Activated CD8-positive, alpha-beta memory T cell treated with anti-CD3 and anti-CD28 coated beads for 4 hours (primary cell): Measurements from ENCODE around the gene SLC45A3.
"Not testable (repeated sequence)": the region's sequence is repeated elsewhere in the genome, so short reads cannot be mapped to it uniquely, and the experiment has no call there.

ENCODE experiments used
- DNase-seq, 2 donors: peaks; one replicate each; pipeline ENCODE4 v3.0.0-alpha.2; 2020; ENCODE audit warnings: low read depth in 2 of 2

SLC45A3 gene

GRCh38 chr1:205680073-205680851 lies at the start of gene SLC45A3:
Gene SLC45A3, minus strand, starts transcription at chr1:205680509. Its CDS starts 15,853 bp downstream, at chr1:205664656.
- peak; percentile 21 to 25 for DNase-seq

DNA sequence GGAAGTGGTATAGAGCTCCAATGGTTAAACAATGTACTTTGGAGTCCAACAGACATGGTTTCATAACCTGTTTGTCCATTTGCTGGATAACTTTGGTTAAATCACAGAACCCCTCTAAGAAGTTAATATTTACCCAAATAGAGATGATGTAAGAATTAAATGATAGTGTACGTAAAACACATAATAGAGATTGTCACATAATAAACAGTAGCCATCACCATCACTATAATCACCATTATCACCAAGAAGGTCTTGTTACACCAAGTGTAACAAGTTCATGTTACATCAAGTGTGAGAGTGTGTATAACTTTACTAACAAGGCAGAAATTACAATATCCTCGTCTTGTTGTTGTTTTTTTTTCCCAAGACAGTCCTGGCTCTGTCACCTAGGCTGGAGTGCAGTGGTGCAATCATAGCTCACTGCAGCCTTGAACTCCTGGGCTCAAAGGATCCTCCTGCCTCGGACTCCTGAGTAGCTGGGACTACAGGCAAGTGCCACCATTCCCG lies 46.4 kb upstream of the SLC45A3 start:
- DNase-seq = no peak

DNA sequence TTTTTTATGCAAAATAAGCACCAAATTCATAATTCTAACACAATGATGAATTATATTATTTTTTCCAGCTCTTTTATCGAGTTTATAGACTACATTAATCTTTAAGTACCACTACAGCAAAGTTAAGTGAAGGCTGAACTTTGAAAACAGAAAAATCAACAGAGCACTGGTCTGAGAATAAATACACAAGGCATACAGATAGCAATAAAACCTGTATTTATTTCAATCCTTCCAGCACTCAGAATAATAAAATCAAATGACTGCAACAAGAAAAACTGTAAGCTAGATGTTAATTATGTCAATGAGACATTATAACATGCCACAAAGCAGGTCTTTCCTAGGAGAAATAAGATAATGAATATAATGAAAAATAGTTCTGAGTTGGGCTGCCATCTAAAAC lies 45.2 kb upstream of the SLC45A3 start:
- no peak for DNase-seq

DNA sequence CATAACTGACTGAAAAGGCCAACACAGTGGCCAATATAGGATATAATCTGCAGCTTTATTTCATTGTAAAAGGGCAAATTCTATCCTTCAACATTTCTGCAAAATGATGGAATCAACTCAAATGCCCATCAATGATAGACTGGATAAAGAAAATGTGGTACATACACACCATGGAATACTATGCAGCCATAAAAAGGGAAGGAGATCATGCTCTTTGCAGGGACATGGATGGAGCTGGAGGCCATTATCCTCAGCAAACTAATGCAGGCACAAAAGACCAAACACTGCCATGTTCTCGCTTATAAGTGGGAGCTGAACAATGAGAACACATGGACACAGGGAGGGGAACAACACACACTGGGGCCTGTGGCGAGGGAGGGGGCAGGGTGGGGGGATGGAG lies 40.4 kb upstream of the SLC45A3 start:
- DNase-seq = not testable (repeated sequence)

DNA sequence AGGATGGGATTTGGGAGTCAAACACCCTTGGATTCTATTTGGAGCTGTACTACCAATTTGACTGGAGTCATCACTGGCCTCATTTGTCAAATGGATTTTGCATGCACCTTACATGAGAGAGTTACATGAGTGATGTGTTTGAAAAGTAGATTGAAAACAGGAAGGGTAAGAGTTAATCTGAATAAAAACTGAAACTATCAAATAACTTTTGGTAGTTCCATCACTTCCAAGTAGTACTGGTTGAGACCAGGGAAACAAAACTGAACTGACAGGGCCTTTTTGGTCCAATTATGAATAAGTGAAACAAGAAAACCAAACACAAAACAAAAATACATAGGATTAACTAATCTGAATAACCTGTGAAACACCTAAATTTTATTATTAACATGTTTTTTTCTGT lies 39.5 kb upstream of the SLC45A3 start:
- no peak for DNase-seq

- DNase-seq = no peak
These were observed 38.7 kb upstream of the SLC45A3 start for GRCh38 chr1:205719015-205719414.

DNA sequence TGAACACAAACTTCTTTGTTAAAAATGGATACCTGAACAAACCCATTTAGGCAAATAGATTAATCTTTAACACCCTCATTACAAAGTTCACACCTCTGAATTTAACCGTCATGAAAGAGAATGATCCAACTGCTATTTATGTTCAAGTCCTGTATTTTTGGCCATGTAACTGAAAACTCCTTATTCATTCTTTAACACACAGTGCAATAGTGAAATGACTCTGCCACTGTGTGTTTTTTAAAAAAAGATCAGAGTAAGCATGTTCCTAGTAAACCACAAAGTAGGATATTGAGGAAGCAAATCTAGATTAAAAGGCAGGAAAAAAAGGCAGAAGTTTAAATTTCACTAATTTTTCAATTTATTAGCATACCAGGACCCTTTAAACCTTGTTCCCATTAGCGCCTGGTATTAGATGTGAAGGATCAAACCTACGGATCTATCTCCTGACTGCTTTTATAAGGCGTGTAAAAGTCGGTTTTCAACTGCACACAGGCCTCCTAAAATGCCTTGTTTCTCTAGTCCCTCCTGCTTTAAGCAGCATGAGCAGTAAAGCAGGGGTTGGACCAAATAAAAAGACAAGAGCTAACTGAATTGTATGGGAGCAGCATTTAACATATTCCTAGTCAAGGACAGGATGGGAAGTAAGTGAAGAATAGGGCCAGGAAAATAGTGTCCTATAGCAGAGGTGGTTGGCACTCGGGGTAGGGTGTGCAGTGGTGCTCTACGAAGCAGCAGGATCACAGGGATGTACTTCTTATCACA lies 36.2 kb upstream of the SLC45A3 start:
- no peak for DNase-seq

DNA sequence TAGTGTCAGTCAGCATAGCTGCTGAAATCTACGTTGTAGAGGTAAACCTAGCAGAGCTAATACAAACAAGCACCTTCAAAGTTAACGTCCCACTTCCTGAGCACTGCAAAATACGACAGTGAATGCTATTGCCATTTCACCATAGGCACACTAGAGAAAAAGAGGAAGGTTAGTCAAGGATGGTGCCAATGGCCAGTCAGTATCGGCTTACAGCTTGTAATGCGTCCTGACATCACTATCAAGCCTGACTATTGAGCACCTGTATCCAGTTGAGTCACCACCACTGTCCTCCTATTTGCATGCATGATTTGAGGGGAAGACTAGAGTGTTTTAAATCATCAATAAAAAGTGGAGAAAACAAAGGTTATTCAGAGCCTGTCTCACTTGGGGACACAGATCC lies 35.3 kb upstream of the SLC45A3 start:
- DNase-seq = no peak

GRCh38 chr1:205714906-205715246 lies 34.6 kb upstream of the SLC45A3 start:
- DNase-seq = no peak

- DNase-seq = no peak
These were observed 34.0 kb upstream of the SLC45A3 start for GRCh38 chr1:205714190-205714905.

DNA sequence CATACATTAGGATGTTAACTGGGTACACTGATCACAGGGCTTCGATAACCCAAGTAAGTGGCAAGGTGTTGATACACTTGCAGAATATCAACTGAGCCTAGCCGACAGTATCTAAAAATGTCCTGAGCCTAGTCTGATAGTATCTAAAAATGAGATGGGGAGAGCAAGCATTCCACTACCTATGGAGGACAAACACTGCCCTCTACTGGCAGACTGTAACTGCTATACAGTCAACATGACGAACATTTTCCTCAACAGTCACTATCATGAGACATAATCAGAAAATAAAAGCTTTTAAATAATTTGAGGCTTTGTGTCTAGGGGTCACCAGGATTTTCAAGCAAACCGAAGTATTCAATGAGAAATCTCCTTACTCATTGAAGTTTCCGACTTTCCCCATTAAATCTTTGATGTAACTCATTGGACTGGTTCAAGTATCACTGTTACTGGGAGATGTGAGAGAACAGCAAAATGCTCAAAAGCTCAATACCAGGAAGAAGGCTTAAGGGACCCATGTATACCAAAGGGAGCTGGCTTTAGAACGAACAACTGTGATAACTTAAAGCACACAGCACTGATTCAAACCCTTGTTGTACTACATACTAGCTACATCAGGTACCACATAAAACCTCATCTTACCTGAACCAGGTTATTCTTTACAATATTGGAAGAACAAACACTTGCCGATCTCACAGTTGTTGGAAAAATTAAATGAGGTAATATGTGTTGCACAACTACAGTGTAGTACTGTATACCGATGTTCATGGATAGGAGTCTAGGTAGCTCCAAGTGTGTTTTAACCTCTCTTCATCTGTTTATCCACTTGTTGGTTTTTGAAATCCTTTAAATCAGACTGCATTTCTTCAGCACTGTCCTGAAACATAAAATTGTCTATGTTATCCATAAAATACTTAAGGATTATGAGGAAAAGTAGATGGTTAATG lies 31.1 kb upstream of the SLC45A3 start:
- peak; percentile 36 to 58 for DNase-seq

DNA sequence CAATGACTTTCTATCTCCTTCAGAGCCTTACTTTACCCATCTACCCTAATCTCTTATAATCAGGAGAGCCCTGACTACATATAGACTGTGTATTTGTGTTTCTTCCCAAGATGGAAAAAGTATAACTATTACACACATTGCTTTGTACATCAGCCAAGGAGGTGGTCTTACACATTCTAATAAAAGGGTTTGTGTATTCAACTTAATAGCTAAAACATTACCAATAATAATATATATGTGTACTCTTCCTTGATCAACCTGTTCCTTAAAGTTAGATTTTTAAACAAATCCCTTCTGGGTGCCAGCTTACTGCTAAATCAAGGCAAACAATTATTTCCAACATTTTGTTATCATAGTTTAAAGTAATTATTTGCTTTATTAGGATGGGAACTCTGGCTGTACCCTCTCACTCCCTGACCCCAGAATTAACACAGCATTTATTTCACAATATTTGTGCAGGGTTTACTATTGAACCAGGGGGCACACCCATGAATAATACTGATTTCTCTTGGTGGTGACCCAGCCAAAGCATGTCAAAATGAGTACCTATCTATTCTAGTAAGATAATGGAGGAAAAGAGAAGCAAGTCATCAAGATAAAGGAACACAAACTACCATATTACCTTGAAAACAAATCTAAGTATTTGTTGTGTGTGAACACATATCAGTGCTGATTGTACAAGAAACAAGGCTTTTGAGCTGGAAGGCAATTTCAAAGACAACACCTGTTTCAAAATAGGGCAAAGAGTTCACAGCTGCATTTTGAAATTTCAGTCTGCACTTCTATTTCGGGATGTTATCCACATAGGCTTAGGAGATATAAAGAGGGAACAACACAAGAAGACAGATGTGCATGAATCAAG lies 30.1 kb upstream of the SLC45A3 start:
- DNase-seq = no peak

DNA sequence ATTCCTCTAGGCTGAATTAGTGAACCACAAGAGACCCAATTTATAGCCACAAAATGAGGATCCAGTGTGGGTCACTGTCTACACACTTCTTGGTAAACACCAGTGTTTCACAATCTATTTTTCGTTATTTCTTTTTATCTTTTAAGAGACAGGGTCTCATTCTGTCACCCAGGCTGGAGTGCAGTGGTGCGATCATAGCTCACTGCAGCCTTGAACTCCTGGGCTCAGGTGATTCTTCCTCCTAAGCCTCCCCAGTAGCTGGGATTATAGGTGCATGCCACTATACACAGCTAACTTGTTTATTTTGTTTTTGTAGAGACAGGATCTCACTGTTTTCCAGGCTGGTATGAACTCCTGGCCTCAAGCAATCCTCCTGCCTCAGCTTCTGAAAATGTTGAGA lies 29.3 kb upstream of the SLC45A3 start:
- no peak for DNase-seq

DNA sequence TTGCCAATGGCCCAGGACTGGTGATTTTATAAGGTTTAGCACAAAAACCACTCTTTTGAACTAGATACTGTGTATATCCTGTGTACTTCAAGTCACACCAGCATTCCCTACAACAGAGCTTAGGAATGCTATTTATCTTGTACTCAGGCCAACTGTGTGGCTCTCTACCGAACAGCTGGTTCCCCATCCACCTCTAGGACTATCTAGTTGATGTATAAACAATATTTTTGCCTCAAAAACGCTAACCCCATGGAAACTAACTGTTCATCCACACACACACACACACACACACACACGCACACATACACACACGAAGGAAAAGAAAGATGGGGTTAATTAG lies 28.7 kb upstream of the SLC45A3 start:
- no peak for DNase-seq

GRCh38 chr1:205706601-205707502 lies 26.5 kb upstream of the SLC45A3 start:
- DNase-seq = no peak

DNA sequence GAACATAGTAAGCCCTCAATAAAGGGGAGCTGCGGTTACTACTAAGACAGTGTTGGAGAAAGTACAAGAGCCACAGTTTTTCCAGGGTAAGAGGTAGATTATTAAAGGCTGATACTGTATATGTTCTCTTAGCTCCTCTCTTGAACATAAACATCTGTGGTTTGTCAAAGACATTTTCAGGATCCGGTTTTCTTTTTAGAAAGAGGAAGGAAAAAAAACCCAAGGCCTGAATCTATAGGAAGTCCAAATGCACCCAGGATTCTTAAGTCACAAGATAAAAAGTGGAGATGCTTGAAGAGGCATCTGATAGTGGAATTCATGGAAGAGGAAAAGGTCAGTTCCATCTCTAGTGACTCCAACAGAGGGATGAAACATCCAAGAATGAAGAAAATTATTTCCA lies 24.6 kb upstream of the SLC45A3 start:
- DNase-seq = no peak

GRCh38 chr1:205703072-205703471 lies 22.8 kb upstream of the SLC45A3 start:
- no peak for DNase-seq

DNA sequence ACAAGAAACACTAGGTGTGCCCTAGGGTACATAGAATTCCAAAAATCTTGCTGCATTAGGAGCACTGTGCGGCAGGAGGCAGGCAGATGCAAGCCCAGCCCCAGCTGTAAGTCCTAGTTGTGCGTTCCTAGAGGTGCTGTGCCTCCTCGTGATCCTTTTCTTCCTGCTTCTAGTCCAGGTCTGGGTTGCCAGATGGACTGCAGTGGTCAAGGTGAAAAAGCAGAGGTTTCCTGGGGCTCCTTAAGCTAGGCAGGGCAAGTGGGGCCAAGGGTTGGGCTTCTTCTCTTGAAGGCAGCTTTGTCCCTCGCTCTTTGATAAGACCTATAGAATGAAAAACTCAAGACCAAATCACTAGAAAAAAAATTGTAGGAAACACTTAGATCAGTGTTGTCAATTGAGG lies 21.6 kb upstream of the SLC45A3 start:
- DNase-seq = no peak

- DNase-seq = no peak
These were observed 21.1 kb upstream of the SLC45A3 start for GRCh38 chr1:205701420-205701819.
